ENCODE data around the gene PPP1R11. TPM values are rescaled to one million over a fixed set of nuclear protein-coding genes. Genes with fewer than 3 reads are reported as not detected.

Gene PPP1R11
- total and polyA plus RNA-seq, 9 of the 15 experiments (the other 6 are each of a cell fraction or from before 2014, with no cell fraction given), result 17.8 to 94.8 (median 44.6) TPM

GRCh38 chr6:30067460-30068139, 602 bp downstream of the PPP1R11 start (continued):
- TF ChIP-seq GTF3C2 (IDR thresholded peaks at IDR 0.05; ENCODE audit: borderline replicate concordance, extremely low read depth, insufficient read length) (no peak), PRDM10 (IDR thresholded peaks at IDR 0.05; ENCODE audit: partially characterized antibody) (no peak), FOXA3 (CRISPR knock-in tag; conservative IDR thresholded peaks at IDR 0.05 in 1 of 2, IDR thresholded peaks at IDR 0.05 in 1 of 2) (no peak), PHF20 (IDR thresholded peaks at IDR 0.05; ENCODE audit: partially characterized antibody) (no peak), FOXP4 (CRISPR knock-in tag; IDR thresholded peaks at IDR 0.05; ENCODE audit: borderline replicate concordance) (no peak), CREB5 (CRISPR knock-in tag; IDR thresholded peaks at IDR 0.05) (no peak), UBTF (IDR thresholded peaks at IDR 0.05; ENCODE audit: borderline replicate concordance in 1 of 2, low read depth in 2 of 2, low read length in 2 of 2) (0 out of 4 replicates have a peak, but pooled peaks of 1 of the 2 experiments have one; percentile 0), ELK1 (CRISPR knock-in tag; IDR thresholded peaks at IDR 0.05) (no peak), NFIC (IDR thresholded peaks at IDR 0.05) (no peak)
